ENCODE measurements around the gene CDKL2. TPM values are rescaled to one million over a fixed set of nuclear protein-coding genes. Genes with fewer than 3 reads are reported as not detected.

Gene CDKL2
- total RNA-seq, 1 experiment from 2014 or later = 1.5 TPM

DNA sequence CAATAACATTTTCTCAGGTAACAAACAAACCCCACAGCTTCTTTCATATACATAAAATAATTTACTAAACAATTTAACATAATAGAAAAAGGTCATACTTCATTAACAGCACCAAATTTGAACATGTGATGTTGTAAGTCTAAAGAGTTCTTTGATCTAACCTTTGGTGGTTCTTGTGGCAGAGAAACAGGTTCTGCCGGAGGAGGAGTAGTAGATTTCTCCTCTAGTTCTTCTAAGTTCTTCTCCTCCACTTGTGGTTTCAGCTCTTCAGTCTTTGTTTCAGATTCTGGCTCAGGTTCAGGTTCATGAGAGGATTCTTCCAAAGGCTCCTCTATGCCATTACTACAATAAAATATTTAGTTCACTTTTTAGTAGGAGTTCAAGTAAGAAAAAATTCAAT is 24.6 kb upstream of the CDKL2 start:
- H3K36me3 ChIP-seq (ENCODE audit: insufficient read depth, low read length, poor library complexity, severe bottlenecking) = peaks cover 46% of the 10 kb centered on the region
- H3K27ac ChIP-seq (ENCODE audit: low read depth, low read length, poor library complexity, severe bottlenecking) = no peak overlapping the region
- H3K27me3 ChIP-seq (replicated peaks; ENCODE audit: insufficient read depth, low read depth, low read length, poor library complexity) = no peaks in the 10 kb centered on the region
- DNase-seq (ENCODE audit: low spot score) = no peak
- no TSS peak for BruUV-seq (replicated peaks)
- ChIA-PET POLR2A (ENCODE audit: low non-redundant PET) (no interaction called here), CTCF (no interaction called here)
- H3K4me3 ChIP-seq (ENCODE audit: low read depth, low read length, poor library complexity, severe bottlenecking) = no peak overlapping the region
- no peaks in the 10 kb centered on the region for H3K4me1 ChIP-seq (ENCODE audit: insufficient read depth, low read length, poor library complexity, severe bottlenecking)
- intact Hi-C loops (cut with micrococcal nuclease; ENCODE audit: unreplicated experiment) = no loop called here
- no peaks in the 10 kb centered on the region for H3K9me3 ChIP-seq (ENCODE audit: low read depth, low read length, poor library complexity, severe bottlenecking)
- TF ChIP-seq, protein P1, sequence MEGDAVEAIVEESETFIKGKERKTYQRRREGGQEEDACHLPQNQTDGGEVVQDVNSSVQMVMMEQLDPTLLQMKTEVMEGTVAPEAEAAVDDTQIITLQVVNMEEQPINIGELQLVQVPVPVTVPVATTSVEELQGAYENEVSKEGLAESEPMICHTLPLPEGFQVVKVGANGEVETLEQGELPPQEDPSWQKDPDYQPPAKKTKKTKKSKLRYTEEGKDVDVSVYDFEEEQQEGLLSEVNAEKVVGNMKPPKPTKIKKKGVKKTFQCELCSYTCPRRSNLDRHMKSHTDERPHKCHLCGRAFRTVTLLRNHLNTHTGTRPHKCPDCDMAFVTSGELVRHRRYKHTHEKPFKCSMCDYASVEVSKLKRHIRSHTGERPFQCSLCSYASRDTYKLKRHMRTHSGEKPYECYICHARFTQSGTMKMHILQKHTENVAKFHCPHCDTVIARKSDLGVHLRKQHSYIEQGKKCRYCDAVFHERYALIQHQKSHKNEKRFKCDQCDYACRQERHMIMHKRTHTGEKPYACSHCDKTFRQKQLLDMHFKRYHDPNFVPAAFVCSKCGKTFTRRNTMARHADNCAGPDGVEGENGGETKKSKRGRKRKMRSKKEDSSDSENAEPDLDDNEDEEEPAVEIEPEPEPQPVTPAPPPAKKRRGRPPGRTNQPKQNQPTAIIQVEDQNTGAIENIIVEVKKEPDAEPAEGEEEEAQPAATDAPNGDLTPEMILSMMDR (conservative IDR thresholded peaks at IDR 0.05; ENCODE audit: low read depth, low read length) = no peak
- TF ChIP-seq EZH2 (IDR thresholded peaks at IDR 0.05; ENCODE audit: borderline replicate concordance, low read depth, low read length, poor library complexity, severe bottlenecking) = no peak

DNA sequence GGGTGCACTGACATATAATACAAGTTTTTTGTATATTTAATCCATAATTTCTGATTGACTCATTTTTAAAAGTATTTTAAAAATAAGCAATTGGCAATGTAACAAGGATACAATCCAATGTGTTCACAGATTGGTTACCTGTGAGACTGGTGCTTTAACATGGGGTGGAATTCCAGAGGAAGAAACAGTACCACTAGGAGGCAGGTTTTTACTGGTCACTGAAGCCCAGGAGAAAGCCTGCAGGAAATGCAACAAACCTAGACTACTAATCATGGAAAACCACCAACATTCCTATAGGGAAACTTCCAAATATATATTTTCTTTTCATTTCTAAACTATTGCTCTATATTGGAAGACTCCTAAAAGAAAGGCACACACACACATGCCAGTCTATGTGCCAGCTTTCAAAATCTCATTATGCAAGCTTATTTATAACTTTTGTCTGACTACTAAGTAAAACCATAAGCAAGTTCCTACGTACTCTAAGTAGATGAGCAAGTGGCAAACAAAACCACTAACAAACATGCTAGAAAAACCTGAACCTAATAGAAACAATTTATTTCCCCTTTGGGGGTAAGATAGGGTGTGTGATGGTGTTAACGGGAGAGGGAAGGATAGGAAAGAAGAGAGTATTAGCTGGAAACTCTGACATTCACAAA is 23.6 kb upstream of the CDKL2 start:
- Histone ChIP-seq H3K27me3 (replicated peaks; ENCODE audit: insufficient read depth, low read depth, low read length, poor library complexity) (no peaks in the 10 kb centered on the region), H3K4me1 (ENCODE audit: insufficient read depth, low read length, poor library complexity, severe bottlenecking) (no peaks in the 10 kb centered on the region), H3K36me3 (ENCODE audit: insufficient read depth, low read length, poor library complexity, severe bottlenecking) (peaks cover 41% of the 10 kb centered on the region), H3K9me3 (ENCODE audit: low read depth, low read length, poor library complexity, severe bottlenecking) (no peaks in the 10 kb centered on the region), H3K27ac (ENCODE audit: low read depth, low read length, poor library complexity, severe bottlenecking) (no peak overlapping the region), H3K4me3 (ENCODE audit: low read depth, low read length, poor library complexity, severe bottlenecking) (no peak overlapping the region)
- POLR2A ChIA-PET (ENCODE audit: low non-redundant PET) = no interaction called here
- CTCF ChIA-PET = no interaction called here
- TF ChIP-seq EZH2 (IDR thresholded peaks at IDR 0.05; ENCODE audit: borderline replicate concordance, low read depth, low read length, poor library complexity, severe bottlenecking) = no peak
- TF ChIP-seq, protein P1 (conservative IDR thresholded peaks at IDR 0.05; ENCODE audit: low read depth, low read length) = peak; percentile 45
- no peak for DNase-seq (ENCODE audit: low spot score)
- BruUV-seq (replicated peaks) = no TSS peak
- intact Hi-C loops (cut with micrococcal nuclease; ENCODE audit: unreplicated experiment) = no loop called here

DNA sequence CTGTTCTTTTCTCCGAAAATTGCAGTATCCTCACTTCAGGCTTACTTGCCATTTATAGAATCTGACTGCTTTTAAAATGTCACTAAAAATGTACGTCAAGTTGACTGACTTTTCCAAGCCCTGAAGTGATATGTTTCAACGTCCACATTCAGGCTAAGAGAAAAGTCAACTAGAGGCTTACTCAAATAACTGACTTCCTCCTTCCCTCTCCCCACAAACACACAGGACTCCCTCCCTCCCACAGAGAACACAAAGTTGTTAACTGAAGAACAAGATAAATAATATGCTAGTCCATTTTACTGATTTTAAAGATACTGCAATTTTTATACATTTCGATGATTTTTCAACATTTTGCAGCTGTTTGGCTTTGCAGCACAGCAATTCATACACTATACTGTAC is 13.8 kb upstream of the CDKL2 start:
- no TSS peak for BruUV-seq (replicated peaks)
- POLR2A ChIA-PET (ENCODE audit: low non-redundant PET) = no interaction called here
- H3K9me3 ChIP-seq (ENCODE audit: low read depth, low read length, poor library complexity, severe bottlenecking) = no peaks in the 10 kb centered on the region
- H3K27me3 ChIP-seq (replicated peaks; ENCODE audit: insufficient read depth, low read depth, low read length, poor library complexity) = no peaks in the 10 kb centered on the region
- CTCF ChIA-PET = no interaction called here
- H3K4me3 ChIP-seq (ENCODE audit: low read depth, low read length, poor library complexity, severe bottlenecking) = no peak overlapping the region
- no peaks in the 10 kb centered on the region for H3K4me1 ChIP-seq (ENCODE audit: insufficient read depth, low read length, poor library complexity, severe bottlenecking)
- no peak for TF ChIP-seq EZH2 (IDR thresholded peaks at IDR 0.05; ENCODE audit: borderline replicate concordance, low read depth, low read length, poor library complexity, severe bottlenecking)
- TF ChIP-seq, protein P1 (conservative IDR thresholded peaks at IDR 0.05; ENCODE audit: low read depth, low read length) = no peak
- no peak overlapping the region for H3K27ac ChIP-seq (ENCODE audit: low read depth, low read length, poor library complexity, severe bottlenecking)
- peaks cover 32% of the 10 kb centered on the region for H3K36me3 ChIP-seq (ENCODE audit: insufficient read depth, low read length, poor library complexity, severe bottlenecking)
- intact Hi-C loops (cut with micrococcal nuclease; ENCODE audit: unreplicated experiment) = no loop called here
- no peak for DNase-seq (ENCODE audit: low spot score)

Measured in A673 (cell line).